ENCODE results near the gene CORO7. TPM values are rescaled to one million over a fixed set of nuclear protein-coding genes. Genes with fewer than 3 reads are reported as not detected.

Gene CORO7
- total RNA-seq, 1 donor, result 17.7 TPM

DNA sequence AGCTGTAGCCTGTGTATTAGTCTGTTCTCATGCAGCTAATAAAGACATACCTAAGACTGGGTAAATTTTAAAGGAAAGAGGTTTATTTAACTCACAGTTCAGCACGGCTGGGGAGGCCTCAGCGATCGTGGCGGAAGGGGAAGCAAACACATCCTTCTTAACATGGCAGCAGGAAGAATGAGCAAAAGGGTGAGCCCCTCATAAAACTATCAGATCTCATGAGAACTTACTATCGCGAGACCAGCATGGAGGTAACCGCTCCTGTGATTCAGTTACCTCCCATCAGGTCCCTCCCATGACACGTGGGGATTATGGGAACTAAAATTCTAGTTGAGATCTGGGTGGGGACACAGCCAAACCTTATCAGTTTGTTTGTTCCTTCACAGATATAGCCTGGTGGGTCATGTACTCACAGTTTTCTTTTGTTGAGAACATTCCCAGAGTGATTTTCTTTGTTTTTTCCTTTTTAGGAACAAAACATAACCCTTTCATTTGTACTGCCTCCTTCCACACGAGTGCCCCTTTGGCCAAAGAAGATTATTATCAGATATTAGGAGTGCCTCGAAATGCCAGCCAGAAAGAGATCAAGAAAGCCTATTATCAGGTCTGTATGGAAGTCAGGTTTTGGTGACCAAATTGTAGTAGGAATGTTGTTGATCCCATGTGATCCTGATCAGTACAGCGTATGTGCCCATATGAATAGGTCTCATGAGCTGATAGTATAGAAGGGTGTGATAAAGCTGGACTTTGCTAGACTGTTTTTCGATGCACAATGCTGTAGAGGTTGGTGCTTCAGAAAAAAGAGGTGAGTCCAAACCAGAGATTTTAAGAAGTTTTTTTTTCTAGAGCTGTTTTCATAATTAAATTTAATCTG is 17.8 kb upstream of the CORO7 start:
- Histone ChIP-seq H3K36me3 (ENCODE audit: insufficient read depth, low read length) (peaks cover 60% of the 10 kb centered on the region), H3K27ac (ENCODE audit: low read depth, low read length) (no peak overlapping the region), H3K4me1 (ENCODE audit: insufficient read depth, low read length) (peaks cover 3% of the 10 kb centered on the region), H4K20me1 (ENCODE audit: insufficient read depth, low read length) (peaks cover 7% of the 10 kb centered on the region), H3K27me3 (ENCODE audit: insufficient read depth, low read length) (no peaks in the 10 kb centered on the region), H3K4me3 (ENCODE audit: insufficient read depth, low read length) (no peak overlapping the region), H2AFZ (ENCODE audit: low read length) (no peak overlapping the region), H3K79me2 (ENCODE audit: insufficient read depth, low read length) (peaks cover 44% of the 10 kb centered on the region), H3K9me3 (ENCODE audit: low read depth, low read length) (no peaks in the 10 kb centered on the region), H3K4me2 (ENCODE audit: insufficient read depth, low read length) (no peak overlapping the region)
- TF ChIP-seq, protein P1, sequence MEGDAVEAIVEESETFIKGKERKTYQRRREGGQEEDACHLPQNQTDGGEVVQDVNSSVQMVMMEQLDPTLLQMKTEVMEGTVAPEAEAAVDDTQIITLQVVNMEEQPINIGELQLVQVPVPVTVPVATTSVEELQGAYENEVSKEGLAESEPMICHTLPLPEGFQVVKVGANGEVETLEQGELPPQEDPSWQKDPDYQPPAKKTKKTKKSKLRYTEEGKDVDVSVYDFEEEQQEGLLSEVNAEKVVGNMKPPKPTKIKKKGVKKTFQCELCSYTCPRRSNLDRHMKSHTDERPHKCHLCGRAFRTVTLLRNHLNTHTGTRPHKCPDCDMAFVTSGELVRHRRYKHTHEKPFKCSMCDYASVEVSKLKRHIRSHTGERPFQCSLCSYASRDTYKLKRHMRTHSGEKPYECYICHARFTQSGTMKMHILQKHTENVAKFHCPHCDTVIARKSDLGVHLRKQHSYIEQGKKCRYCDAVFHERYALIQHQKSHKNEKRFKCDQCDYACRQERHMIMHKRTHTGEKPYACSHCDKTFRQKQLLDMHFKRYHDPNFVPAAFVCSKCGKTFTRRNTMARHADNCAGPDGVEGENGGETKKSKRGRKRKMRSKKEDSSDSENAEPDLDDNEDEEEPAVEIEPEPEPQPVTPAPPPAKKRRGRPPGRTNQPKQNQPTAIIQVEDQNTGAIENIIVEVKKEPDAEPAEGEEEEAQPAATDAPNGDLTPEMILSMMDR (IDR thresholded peaks at IDR 0.05; ENCODE audit: extremely low read depth, low read depth, low read length), result no peak
- DNase-seq (ENCODE audit: insufficient read length, low spot score, missing footprints), result no peak

- H3K36me3 ChIP-seq (ENCODE audit: insufficient read depth, low read length), result peaks cover 55% of the 10 kb centered on the region
- peaks cover 3% of the 10 kb centered on the region for H3K4me1 ChIP-seq (ENCODE audit: insufficient read depth, low read length)
- no peaks in the 10 kb centered on the region for H3K9me3 ChIP-seq (ENCODE audit: low read depth, low read length)
- no peak overlapping the region for H3K27ac ChIP-seq (ENCODE audit: low read depth, low read length)
- no peak overlapping the region for H3K4me3 ChIP-seq (ENCODE audit: insufficient read depth, low read length)
- no peak for DNase-seq (ENCODE audit: insufficient read length, low spot score, missing footprints)
- H3K79me2 ChIP-seq (ENCODE audit: insufficient read depth, low read length), result peaks cover 51% of the 10 kb centered on the region
- TF ChIP-seq, protein P1 (IDR thresholded peaks at IDR 0.05; ENCODE audit: extremely low read depth, low read depth, low read length), result no peak
- no peak overlapping the region for H2AFZ ChIP-seq (ENCODE audit: low read length)
- H4K20me1 ChIP-seq (ENCODE audit: insufficient read depth, low read length), result peaks cover 10% of the 10 kb centered on the region
- no peaks in the 10 kb centered on the region for H3K27me3 ChIP-seq (ENCODE audit: insufficient read depth, low read length)
- H3K4me2 ChIP-seq (ENCODE audit: insufficient read depth, low read length), result no peak overlapping the region
Measured at GRCh38 chr16:4433228-4433627, 16.8 kb upstream of the CORO7 start.

DNA sequence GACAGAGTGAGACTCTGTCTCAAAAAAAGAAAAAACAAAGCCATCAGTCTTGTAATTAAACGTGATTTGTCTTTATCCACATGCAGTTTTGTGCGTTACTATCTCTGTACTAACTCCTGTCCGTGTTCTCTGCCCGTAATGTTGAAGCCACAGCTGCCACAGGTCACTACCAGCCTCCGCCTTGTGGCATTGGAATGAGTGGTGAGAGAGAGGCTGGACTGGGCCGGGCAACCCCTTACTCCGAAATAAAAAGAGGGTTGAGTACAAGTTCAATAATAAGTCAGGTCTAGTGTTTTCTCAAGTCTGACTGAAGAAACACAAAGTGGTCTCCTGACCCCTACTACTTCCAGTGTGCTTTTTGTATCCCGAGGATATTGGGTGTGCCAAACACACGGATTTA is 14.6 kb upstream of the CORO7 start:
- H3K4me1 ChIP-seq (ENCODE audit: insufficient read depth, low read length), result peaks cover 16% of the 10 kb centered on the region
- no peak overlapping the region for H3K27ac ChIP-seq (ENCODE audit: low read depth, low read length)
- no peaks in the 10 kb centered on the region for H3K9me3 ChIP-seq (ENCODE audit: low read depth, low read length)
- H3K27me3 ChIP-seq (ENCODE audit: insufficient read depth, low read length), result no peaks in the 10 kb centered on the region
- H3K79me2 ChIP-seq (ENCODE audit: insufficient read depth, low read length), result peaks cover 70% of the 10 kb centered on the region
- peaks cover 37% of the 10 kb centered on the region for H3K36me3 ChIP-seq (ENCODE audit: insufficient read depth, low read length)
- H3K4me3 ChIP-seq (ENCODE audit: insufficient read depth, low read length), result no peak overlapping the region
- peaks cover 19% of the 10 kb centered on the region for H4K20me1 ChIP-seq (ENCODE audit: insufficient read depth, low read length)
- TF ChIP-seq, protein P1 (IDR thresholded peaks at IDR 0.05; ENCODE audit: extremely low read depth, low read depth, low read length), result no peak
- H2AFZ ChIP-seq (ENCODE audit: low read length), result no peak overlapping the region
- DNase-seq (ENCODE audit: insufficient read length, low spot score, missing footprints), result peak; percentile 11
- no peak overlapping the region for H3K4me2 ChIP-seq (ENCODE audit: insufficient read depth, low read length)

- Histone ChIP-seq H3K27ac (ENCODE audit: low read depth, low read length) (no peak overlapping the region), H3K4me3 (ENCODE audit: insufficient read depth, low read length) (no peak overlapping the region), H3K36me3 (ENCODE audit: insufficient read depth, low read length) (peaks cover 15% of the 10 kb centered on the region), H3K27me3 (ENCODE audit: insufficient read depth, low read length) (no peaks in the 10 kb centered on the region), H3K79me2 (ENCODE audit: insufficient read depth, low read length) (peaks cover 57% of the 10 kb centered on the region), H3K4me1 (ENCODE audit: insufficient read depth, low read length) (peaks cover 18% of the 10 kb centered on the region), H2AFZ (ENCODE audit: low read length) (no peak overlapping the region), H3K9me3 (ENCODE audit: low read depth, low read length) (no peaks in the 10 kb centered on the region), H3K4me2 (ENCODE audit: insufficient read depth, low read length) (no peak overlapping the region), H4K20me1 (ENCODE audit: insufficient read depth, low read length) (peaks cover 16% of the 10 kb centered on the region)
- no peak for DNase-seq (ENCODE audit: insufficient read length, low spot score, missing footprints)
- TF ChIP-seq, protein P1 (IDR thresholded peaks at IDR 0.05; ENCODE audit: extremely low read depth, low read depth, low read length), result no peak
Measured at GRCh38 chr16:4428500-4428899, 12.1 kb upstream of the CORO7 start.
